GM21723 (cell line): ENCODE results near the gene LAMA3.

ENCODE experiments used
- ATAC-seq: cut with Tn5 transposase; IDR thresholded peaks from one replicate; pipeline ENCODE4 v1.9.1; 2021; ENCODE audit warnings: mild to moderate bottlenecking, moderate library complexity; ENCODE audit not compliant: unreplicated experiment

Gene LAMA3

DNA sequence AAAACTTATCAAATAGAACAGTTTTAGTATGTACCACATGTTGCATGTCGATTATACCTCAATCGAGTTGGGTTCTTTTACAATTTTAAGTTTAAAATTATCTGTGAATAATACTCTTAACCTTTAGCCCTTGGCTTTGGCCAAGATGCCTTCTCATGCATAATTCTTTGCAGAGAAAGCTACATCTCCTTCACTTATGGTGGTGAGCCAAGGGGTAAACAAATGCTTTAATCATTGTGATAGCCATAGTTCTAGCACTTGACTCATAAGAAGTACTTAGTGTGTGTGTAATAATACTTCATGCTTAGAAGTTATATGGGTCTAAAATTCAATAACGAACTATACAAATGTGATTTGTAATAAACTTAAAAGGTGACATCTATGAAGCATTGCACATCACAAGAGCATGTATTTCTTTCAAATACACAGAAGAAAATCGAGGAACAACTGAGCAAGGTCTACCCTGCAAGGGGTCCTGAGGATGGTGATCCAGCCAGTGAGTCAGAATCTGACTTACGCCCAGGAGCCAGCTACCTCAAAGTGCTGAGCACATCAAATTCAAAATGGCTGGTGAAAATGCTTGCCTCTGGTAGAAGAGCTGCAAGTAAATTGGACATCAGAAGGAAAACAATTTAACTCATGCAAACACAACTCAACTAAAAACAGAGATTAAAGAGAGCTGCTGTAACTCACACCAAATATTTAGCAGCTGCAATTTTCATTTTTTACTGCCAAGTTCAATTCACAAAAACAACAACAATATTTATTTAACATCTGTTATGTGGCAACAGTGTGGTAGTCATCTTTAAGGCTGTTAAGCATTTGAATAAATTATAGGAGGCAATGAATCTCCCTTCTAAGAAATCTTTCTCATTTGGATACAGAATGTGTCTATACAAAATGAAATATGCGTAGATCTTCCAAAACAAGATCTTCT is 301.5 kb downstream of the LAMA3 start:
- no peak for ATAC-seq

DNA sequence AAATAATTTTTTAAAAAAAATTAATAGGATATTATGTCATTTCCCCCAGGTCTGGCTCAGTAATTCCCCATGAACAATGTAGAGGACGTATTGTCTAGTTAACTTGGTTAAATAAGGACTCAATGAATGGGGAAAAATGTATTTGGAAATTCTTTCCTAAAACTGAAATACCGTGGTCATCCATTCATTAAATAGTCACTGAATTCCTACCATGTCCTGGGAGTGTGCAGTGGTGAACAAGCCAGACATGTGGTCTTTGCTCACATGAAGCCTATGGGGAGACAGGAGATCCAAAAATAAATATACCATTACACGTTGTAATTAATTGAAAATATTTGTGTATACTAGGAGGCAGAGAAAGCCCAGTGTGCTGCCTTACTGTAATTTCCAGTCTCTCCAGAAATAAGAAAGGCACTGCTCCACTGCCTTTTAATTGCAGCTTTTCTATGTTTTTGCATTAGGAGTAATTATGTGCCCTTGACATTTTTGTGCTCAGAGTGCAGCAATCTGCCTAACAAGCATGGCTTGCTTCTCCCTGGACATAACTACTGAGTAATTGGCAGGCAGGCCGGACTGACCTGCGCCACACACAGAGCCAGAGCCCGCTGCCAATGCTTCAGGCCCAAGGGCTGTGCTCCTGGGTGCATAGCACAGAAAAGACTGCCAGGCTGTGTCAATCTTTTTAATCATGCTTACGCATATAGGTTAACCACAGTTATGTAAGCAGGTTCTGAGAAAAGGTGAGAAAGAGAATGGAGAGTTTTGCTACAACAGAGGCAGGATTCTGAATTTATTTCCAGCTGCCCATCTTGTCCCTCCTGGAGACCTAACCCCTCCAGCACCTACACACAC is 303.1 kb downstream of the LAMA3 start:
- no peak for ATAC-seq

DNA sequence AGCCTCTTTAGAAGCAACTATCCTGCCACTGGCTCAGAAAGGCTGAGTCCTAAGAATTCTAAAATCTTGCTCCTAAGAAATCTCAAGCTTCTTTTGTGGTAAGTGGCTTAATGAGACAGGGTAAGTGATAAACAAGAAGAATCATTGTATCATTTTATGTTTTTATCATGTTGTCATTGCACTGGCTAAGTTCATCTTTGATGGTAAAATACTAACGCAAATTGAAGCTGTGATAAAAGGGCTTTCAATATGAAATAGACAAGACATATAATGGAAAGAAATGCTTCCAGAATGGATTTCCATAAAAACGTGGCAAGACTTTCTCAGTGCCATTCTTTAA is 303.7 kb downstream of the LAMA3 start:
- no peak for ATAC-seq

DNA sequence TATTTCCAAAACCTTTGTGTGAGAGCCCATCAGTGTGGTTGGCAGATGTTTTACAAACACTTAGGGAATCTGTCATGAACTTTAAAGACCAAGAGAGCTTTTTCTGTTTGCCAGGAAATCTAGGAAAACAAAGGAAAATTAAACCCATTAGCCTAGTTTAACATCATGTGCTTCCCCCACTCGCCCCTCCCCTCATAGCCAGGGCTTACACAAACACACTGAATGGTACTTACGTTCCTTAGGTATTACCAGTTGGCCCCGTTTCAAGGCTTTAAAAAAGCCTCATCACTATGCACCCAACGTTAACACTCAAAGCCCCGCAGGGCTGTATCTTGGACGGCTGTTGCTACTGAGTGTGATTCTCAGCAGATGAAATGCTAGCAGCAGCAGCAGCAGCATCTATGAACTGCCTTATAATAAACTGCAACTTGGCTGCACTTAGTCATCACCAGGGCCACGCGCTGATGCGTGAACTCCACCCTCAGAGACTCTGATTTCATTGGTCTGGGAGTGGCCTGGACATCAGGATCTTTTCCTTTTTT is 305.2 kb downstream of the LAMA3 start:
- no peak for ATAC-seq

DNA sequence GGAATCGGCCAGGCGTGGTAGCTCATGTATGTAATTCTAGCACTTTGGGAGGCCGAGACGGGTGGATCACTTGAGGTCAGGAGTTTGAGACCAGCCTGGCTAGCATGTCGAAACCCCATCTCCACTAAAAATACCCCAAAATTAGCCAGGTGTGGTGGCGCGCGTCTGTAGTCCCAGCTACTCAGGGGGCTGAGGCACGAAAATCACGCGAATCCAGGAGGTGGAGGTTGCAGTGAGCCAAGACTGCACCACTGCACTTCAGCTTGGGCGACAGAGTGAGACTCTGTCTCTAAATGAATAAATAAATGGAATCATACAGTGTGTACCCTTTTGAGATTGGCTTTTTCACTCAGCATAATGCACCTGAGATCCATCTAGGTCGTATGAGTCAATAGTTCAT is 305.9 kb downstream of the LAMA3 start:
- ATAC-seq, result no peak

DNA sequence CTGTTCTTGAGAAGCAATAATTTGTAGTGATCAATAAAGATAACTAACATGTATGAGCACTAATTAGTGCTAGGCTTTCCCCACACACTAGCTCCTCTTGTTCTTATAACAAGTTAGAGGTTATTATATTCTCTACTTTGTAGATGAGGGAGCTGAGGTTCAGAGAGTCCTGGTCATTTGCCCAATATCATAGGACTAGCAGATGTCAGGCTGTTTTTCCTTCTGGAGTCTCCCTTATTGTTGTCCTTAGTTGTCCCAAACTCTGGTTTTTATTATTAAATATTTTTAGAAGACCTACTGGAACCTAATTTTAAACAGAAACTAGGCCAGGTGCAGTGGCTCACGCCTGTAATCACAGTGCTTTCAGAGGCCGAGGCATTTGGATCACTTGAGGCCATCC is 308.8 kb downstream of the LAMA3 start:
- ATAC-seq, result no peak

DNA sequence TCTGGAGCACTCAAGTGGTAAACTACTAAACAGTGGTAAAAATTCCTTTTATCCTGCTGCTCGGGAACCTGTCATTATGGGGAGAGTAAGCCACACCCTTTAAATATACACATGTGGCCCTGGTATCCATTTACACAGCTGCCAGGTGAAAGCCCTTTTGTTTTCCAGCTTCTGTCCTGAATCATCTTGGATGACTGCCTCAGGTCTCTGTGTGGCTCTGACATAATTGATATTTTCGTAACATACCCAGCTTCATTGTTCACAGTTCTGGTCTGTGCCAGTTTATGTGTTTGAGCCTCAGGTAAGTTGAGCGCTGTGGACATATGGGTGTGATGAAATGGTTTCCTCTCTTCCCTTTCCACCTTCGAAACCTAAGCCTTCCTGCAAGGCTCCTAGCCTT is 309.6 kb downstream of the LAMA3 start:
- no peak for ATAC-seq

DNA sequence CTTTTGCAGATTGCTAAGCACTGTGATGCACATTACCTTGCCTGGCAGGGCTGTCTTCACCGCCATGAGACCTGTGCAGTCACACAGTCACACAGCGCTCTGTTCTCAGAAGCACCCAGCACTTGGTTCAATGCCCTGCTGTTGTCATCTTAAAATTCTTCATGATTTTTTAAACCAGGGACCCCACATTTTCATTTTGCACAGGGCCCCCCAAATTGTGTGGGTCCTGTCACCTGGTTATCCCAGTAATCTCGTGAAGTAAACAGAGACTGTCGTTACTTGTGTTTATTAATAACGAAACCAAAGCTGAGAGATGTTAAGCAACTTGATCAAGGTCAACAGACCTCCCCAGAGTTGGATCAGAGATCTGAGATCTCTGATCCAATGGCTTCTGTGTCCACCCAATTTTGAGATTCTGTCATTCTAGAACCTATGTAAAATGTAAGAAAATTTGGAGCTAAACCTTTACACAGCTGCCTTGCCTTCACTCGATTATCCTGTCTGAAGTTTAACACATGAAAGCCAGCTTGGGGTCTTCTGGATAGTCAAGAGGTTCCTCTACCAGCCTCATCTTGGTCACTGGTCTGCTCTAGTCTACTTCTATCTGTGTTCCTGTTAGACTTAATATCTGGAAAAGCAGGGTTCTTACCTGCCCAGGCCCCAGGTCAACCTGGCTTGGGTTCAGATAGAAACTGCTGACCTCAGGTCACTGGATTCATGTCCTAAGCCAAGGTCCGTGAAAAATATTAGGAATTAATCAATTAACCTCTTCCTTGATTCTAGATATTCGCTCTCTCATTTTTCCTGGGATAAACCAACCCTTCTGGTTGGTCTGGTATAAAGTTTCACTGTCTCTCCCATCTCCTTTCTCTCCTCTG is 311.6 kb downstream of the LAMA3 start:
- ATAC-seq, result no peak

DNA sequence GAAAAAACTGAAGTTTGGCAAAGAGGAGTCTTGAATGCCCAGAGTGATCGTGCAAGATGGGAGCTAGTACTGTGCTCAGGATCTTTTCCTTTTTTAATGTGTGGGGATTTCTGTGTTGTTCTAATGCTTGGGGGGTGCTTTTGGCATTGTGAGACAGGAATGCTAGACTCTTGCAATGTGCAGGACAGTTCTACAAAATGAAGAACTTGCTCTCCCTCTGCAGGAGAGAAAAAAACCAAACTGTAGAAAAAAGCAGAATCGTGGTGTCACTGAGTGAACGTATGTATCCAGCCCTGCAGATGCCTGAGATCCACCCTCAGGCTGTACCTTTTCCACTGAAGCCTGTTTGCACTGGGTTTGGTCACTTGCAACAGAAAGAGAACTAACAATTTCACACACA is 313.2 kb downstream of the LAMA3 start:
- no peak for ATAC-seq

DNA sequence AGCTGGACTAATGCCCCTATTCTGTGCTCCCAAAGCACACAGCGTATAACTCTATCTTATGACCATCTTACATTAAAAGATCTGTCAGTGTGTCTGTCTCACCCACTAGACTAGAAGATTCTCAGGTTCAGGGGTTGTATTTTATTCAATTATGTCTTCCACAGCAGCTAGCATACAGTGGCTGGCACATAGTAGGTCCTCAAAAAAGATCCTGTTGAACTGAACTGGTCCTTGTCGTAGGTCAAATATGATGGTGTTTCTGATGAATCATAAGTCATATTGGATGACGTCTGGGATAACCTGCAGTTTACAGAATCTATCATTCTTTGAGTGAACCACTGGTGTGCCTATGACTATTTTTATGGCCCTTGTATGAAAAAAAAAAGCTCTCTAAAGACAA is 314.0 kb downstream of the LAMA3 start:
- ATAC-seq, result no peak

DNA sequence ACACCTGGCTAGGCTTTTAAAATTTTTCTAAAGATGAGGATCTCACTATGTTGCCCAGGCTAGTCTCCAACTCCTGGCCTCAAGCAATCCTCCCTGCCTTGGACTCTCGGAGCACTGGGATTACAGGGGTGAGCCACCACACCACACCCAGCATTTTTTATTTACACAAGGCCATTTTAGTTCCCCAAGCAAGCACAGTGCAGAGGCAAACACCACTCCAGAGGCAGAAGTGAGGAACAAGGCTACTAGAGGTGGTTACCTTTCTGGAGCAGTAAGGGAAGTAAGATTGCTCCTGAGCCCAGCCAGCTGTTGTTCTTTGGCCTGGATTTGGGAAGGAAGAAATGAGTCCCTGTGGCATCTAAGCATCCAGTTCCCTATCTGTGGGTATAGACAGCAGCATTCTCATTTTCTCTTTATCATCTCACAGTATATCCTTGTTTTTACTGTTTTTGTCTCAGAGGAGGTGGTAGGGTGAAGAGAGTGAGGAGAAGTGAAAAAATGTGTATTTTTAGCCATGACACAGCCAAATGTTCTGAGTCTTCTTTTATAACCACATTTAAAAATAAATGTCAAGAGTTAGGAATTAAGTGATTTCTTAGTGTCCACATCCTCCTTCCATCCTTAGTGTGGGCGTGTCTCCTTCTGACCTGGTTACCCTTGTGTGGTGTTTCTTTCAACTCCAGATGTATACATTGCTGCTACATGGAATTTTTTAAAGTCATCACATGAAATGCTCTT is 314.8 kb downstream of the LAMA3 start:
- no peak for ATAC-seq
